ENCODE data around the gene FBXW9. TPM values are rescaled to one million over a fixed set of nuclear protein-coding genes. Genes with fewer than 3 reads are reported as not detected.

FBXW9 gene
- total RNA-seq: 1 to 10 TPM; 7.2 to 8.7 TPM

GRCh38 chr19:12696366-12697335 is at the start of gene FBXW9:
TSS of gene FBXW9 (minus strand) at chr19:12696631. CDS start at chr19:12696581, 50 bp downstream.
- DNase-seq: peak; percentile 98
- Mint-ChIP-seq H3K27ac (peak within 1 kb of the TSS; percentile 91), H3K27me3 (ENCODE audit: low read depth) (no peaks in the 10 kb centered on the region), H3K9me3 (no peaks in the 10 kb centered on the region), H3K36me3 (ENCODE audit: low read depth) (peaks cover 14% of the 10 kb centered on the region), H3K4me1 (ENCODE audit: low read depth) (peaks cover 11% of the 10 kb centered on the region), H3K4me3 (peak within 1 kb of the TSS; percentile 91)
- CTCF ChIA-PET: interaction anchor here (0.6 to 1.7 kb wide), 4 partner anchors 20 to 775 kb away, joined by 3 to 4 read pairs (median 3); no protein-coding TSS in a partner anchor
- intact Hi-C loops (cut with micrococcal nuclease): loop anchor here (1.0 to 2.0 kb wide), 2 partner anchors 15 to 40 kb away; partner anchors contain the start of genes DHPS and GET3

- Mint-ChIP-seq H3K36me3 (ENCODE audit: low read depth) (peaks cover 35% of the 10 kb centered on the region), H3K4me3 (no peak overlapping the region), H3K9me3 (peaks cover 4% of the 10 kb centered on the region), H3K4me1 (ENCODE audit: low read depth) (peaks cover 3% of the 10 kb centered on the region), H3K27ac (no peak overlapping the region), H3K27me3 (ENCODE audit: low read depth) (peaks cover 4% of the 10 kb centered on the region)
- intact Hi-C loops (cut with micrococcal nuclease): no loop called here
- no peak for DNase-seq
- CTCF ChIA-PET: interaction anchor here (1.0 to 2.6 kb wide), 3 partner anchors 12 to 21 kb away, joined by 3 to 13 read pairs (median 6); no protein-coding TSS in a partner anchor
Observed at GRCh38 chr19:12745166-12745897, 48.9 kb upstream of the FBXW9 start.

GRCh38 chr19:12737835-12738351 is 41.5 kb upstream of the FBXW9 start:
- Mint-ChIP-seq H3K36me3 (ENCODE audit: low read depth) (peaks cover 24% of the 10 kb centered on the region), H3K27me3 (ENCODE audit: low read depth) (no peaks in the 10 kb centered on the region), H3K4me3 (peak overlapping the region; percentile 100), H3K4me1 (ENCODE audit: low read depth) (peaks cover 26% of the 10 kb centered on the region), H3K9me3 (no peaks in the 10 kb centered on the region), H3K27ac (no peak overlapping the region)
- DNase-seq: no peak
- CTCF ChIA-PET: interaction anchor here (1.9 to 3.1 kb wide), 3 partner anchors 18 to 22 kb away, joined by 8 to 15 read pairs (median 14); no protein-coding TSS in a partner anchor
- intact Hi-C loops (cut with micrococcal nuclease): loop anchor here (1.0 to 2.0 kb wide), 2 partner anchors 16 to 41 kb away; partner anchors contain the start of gene FBXW9

GRCh38 chr19:12736995-12737834 is 40.8 kb upstream of the FBXW9 start, which contains the start of gene GET3:
TSS of gene GET3 (plus strand) at chr19:12737497. CDS start at chr19:12737506, 9 bp downstream.
- peak within 1 kb of the TSS; percentile 100 for H3K4me3 Mint-ChIP-seq

GRCh38 chr19:12733369-12734214 is 37.2 kb upstream of the FBXW9 start:
- no peaks in the 10 kb centered on the region for H3K27me3 Mint-ChIP-seq (ENCODE audit: low read depth)
- no peaks in the 10 kb centered on the region for H3K9me3 Mint-ChIP-seq

More at GRCh38 chr19:12736995-12737834, 40.8 kb upstream of the FBXW9 start, which contains the start of gene GET3:
- H3K9me3 Mint-ChIP-seq: no peaks in the 10 kb centered on the region
- CTCF ChIA-PET: interaction anchor here (1.2 to 3.1 kb wide), 5 partner anchors 17 to 59 kb away, joined by 3 to 15 read pairs (median 8); no protein-coding TSS in a partner anchor
- H3K27me3 Mint-ChIP-seq (ENCODE audit: low read depth): no peaks in the 10 kb centered on the region
- peak within 1 kb of the TSS; percentile 90 for H3K27ac Mint-ChIP-seq
- peak; percentile 90 for DNase-seq
- peaks cover 31% of the 10 kb centered on the region for H3K4me1 Mint-ChIP-seq (ENCODE audit: low read depth)
- intact Hi-C loops (cut with micrococcal nuclease): loop anchor here (1.0 to 2.0 kb wide), 2 partner anchors 15 to 40 kb away; partner anchors contain the start of gene FBXW9
- H3K36me3 Mint-ChIP-seq (ENCODE audit: low read depth): peaks cover 23% of the 10 kb centered on the region

GRCh38 chr19:12731337-12731736 is 34.9 kb upstream of the FBXW9 start:
- no peak overlapping the region for H3K4me3 Mint-ChIP-seq
- CTCF ChIA-PET: interaction anchor here (0.6 to 1.6 kb wide), 3 partner anchors 34 to 112 kb away, joined by 3 read pairs; no protein-coding TSS in a partner anchor
- no peak for DNase-seq
- no peaks in the 10 kb centered on the region for H3K27me3 Mint-ChIP-seq (ENCODE audit: low read depth)
- peaks cover 28% of the 10 kb centered on the region for H3K4me1 Mint-ChIP-seq (ENCODE audit: low read depth)
- H3K36me3 Mint-ChIP-seq (ENCODE audit: low read depth): peaks cover 49% of the 10 kb centered on the region
- no peaks in the 10 kb centered on the region for H3K9me3 Mint-ChIP-seq
- no peak overlapping the region for H3K27ac Mint-ChIP-seq
- intact Hi-C loops (cut with micrococcal nuclease): loop anchor here (5.0 kb wide), 2 partner anchors 119 to 421 kb away; partner anchors contain the start of genes IER2, STX10, ZNF490 and ZNF791

More at GRCh38 chr19:12733369-12734214, 37.2 kb upstream of the FBXW9 start:
- Mint-ChIP-seq H3K36me3 (ENCODE audit: low read depth) (peaks cover 39% of the 10 kb centered on the region), H3K27ac (peak overlapping the region; percentile 97), H3K4me1 (ENCODE audit: low read depth) (peaks cover 38% of the 10 kb centered on the region), H3K4me3 (peak overlapping the region; percentile 93)
- CTCF ChIA-PET: interaction anchor here (0.6 to 2.0 kb wide), 13 partner anchors 9 to 114 kb away, joined by 3 to 17 read pairs (median 6); partner anchors contain the start of gene TNPO2
- intact Hi-C loops (cut with micrococcal nuclease): loop anchor here (1.0 to 5.0 kb wide), 7 partner anchors 9 to 419 kb away; partner anchors contain the start of genes CALR, DHPS, IER2 and STX10
- DNase-seq: peak; percentile 82

GRCh38 chr19:12730064-12730463 is 33.6 kb upstream of the FBXW9 start:
- no peak overlapping the region for H3K4me3 Mint-ChIP-seq
- H3K9me3 Mint-ChIP-seq: no peaks in the 10 kb centered on the region
- DNase-seq: no peak
- H3K4me1 Mint-ChIP-seq (ENCODE audit: low read depth): peaks cover 23% of the 10 kb centered on the region
- H3K27ac Mint-ChIP-seq: no peak overlapping the region
- H3K36me3 Mint-ChIP-seq (ENCODE audit: low read depth): peaks cover 49% of the 10 kb centered on the region
- H3K27me3 Mint-ChIP-seq (ENCODE audit: low read depth): no peaks in the 10 kb centered on the region
- intact Hi-C loops (cut with micrococcal nuclease): loop anchor here (5.0 kb wide), 2 partner anchors 118 to 422 kb away; partner anchors contain the start of genes IER2, STX10, ZNF490 and ZNF791
- CTCF ChIA-PET: no interaction called here

- H3K27ac Mint-ChIP-seq: no peak overlapping the region
- peaks cover 41% of the 10 kb centered on the region for H3K36me3 Mint-ChIP-seq (ENCODE audit: low read depth)
- no peaks in the 10 kb centered on the region for H3K9me3 Mint-ChIP-seq
- no peak overlapping the region for H3K4me3 Mint-ChIP-seq
- DNase-seq: no peak
- no peaks in the 10 kb centered on the region for H3K27me3 Mint-ChIP-seq (ENCODE audit: low read depth)
- intact Hi-C loops (cut with micrococcal nuclease): no loop called here
- peaks cover 25% of the 10 kb centered on the region for H3K4me1 Mint-ChIP-seq (ENCODE audit: low read depth)
- CTCF ChIA-PET: interaction anchor here (1.2 kb wide), 1 partner anchor 30 kb away, joined by 4 read pairs; no protein-coding TSS in a partner anchor
Observed at GRCh38 chr19:12727745-12728433, 31.5 kb upstream of the FBXW9 start.

GRCh38 chr19:12726988-12727316 is 30.5 kb upstream of the FBXW9 start:
- peaks cover 42% of the 10 kb centered on the region for H3K36me3 Mint-ChIP-seq (ENCODE audit: low read depth)
- H3K9me3 Mint-ChIP-seq: no peaks in the 10 kb centered on the region
- H3K27me3 Mint-ChIP-seq (ENCODE audit: low read depth): no peaks in the 10 kb centered on the region
- CTCF ChIA-PET: interaction anchor here (1.2 kb wide), 1 partner anchor 30 kb away, joined by 4 read pairs; no protein-coding TSS in a partner anchor
- DNase-seq: no peak
- no peak overlapping the region for H3K27ac Mint-ChIP-seq
- intact Hi-C loops (cut with micrococcal nuclease): no loop called here
- H3K4me3 Mint-ChIP-seq: no peak overlapping the region
- peaks cover 17% of the 10 kb centered on the region for H3K4me1 Mint-ChIP-seq (ENCODE audit: low read depth)
